Right atrium auricular region (tissue), 2 donors: ENCODE data around the gene FMNL1. TPM values are rescaled to one million over a fixed set of nuclear protein-coding genes. Genes with fewer than 3 reads are reported as not detected.
A peak's percentile ranks its signal among the peaks of the same experiment; 100 is the strongest.

Experiments used
- DNase-seq: peaks from one replicate; pipeline ENCODE4 v3.0.0-alpha.2; 2019; ENCODE audit warnings: low spot score
- H3K27ac ChIP-seq, 2 donors: fragments of 200-600 bp; sonication (generic); 1 replicate in 1 of 2; 2 replicates in 1 of 2; pipeline ENCODE4 v1.5.1; 2016 to 2019
- H3K27me3 ChIP-seq, 2 donors: fragments of 200-600 bp; sonication (generic); one replicate each; pipeline versions ENCODE4 v1.5.1 to v1.6.0; 2017 to 2019
- H3K36me3 ChIP-seq: fragments of 200-600 bp; sonication (generic); one replicate; pipeline ENCODE4 v1.5.1; 2016
- H3K4me1 ChIP-seq, 2 donors: fragments of 200-600 bp; sonication (generic); one replicate each; pipeline versions ENCODE4 v1.5.1 to v1.6.0; 2017 to 2019
- H3K4me3 ChIP-seq, 2 donors: fragments of 200-600 bp; sonication (generic); 1 replicate in 1 of 2; 2 replicates in 1 of 2; pipeline ENCODE4 v1.5.1; 2017 to 2019; ENCODE audit warnings: mild to moderate bottlenecking in 1 of 2, moderate library complexity in 1 of 2
- H3K9me3 ChIP-seq, 2 donors: fragments of 200-600 bp; sonication (generic); one replicate each; pipeline ENCODE4 v1.5.1; 2019
- total RNA-seq, 2 donors: library from RNA; depleted of rRNA; stranded (reverse); fragments of >200 nt; gene quantifications; one replicate each; pipeline ENCODE4 v1.1.0, GENCODE V29; 2016
- TF ChIP-seq, protein P1 (sequence below), 2 donors: fragments of 200-600 bp; sonication (generic); IDR thresholded peaks; one replicate each; pipeline ENCODE4 v1.5.1; 2019; ENCODE audit warnings: antibody characterized with exemption in 2 of 2

FMNL1 gene
- total RNA-seq, 2 donors from 2014 or later, result 7.6 to 13.6 TPM

- Histone ChIP-seq H3K4me1 (peaks cover 0 to 62% of the 10 kb centered on the region in 2 donors), H3K36me3 (peaks cover 21% of the 10 kb centered on the region), H3K27ac (peak overlapping the region; percentile 84 to 90), H3K27me3 (no peaks in the 10 kb centered on the region), H3K4me3 (no peak overlapping the region), H3K9me3 (no peaks in the 10 kb centered on the region)
- TF ChIP-seq, protein P1, sequence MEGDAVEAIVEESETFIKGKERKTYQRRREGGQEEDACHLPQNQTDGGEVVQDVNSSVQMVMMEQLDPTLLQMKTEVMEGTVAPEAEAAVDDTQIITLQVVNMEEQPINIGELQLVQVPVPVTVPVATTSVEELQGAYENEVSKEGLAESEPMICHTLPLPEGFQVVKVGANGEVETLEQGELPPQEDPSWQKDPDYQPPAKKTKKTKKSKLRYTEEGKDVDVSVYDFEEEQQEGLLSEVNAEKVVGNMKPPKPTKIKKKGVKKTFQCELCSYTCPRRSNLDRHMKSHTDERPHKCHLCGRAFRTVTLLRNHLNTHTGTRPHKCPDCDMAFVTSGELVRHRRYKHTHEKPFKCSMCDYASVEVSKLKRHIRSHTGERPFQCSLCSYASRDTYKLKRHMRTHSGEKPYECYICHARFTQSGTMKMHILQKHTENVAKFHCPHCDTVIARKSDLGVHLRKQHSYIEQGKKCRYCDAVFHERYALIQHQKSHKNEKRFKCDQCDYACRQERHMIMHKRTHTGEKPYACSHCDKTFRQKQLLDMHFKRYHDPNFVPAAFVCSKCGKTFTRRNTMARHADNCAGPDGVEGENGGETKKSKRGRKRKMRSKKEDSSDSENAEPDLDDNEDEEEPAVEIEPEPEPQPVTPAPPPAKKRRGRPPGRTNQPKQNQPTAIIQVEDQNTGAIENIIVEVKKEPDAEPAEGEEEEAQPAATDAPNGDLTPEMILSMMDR (IDR thresholded peaks at IDR 0.05), result no peak
- DNase-seq, result no peak
Measured at GRCh38 chr17:45279898-45280297, 58.2 kb downstream of the FMNL1 start.

GRCh38 chr17:45282683-45283644, 61.3 kb downstream of the FMNL1 start:
- TF ChIP-seq, protein P1 (IDR thresholded peaks at IDR 0.05), result no peak
- Histone ChIP-seq H3K36me3 (peaks cover 52% of the 10 kb centered on the region), H3K4me3 (no peak overlapping the region), H3K4me1 (peaks cover 0 to 61% of the 10 kb centered on the region in 2 donors), H3K27ac (peak overlapping the region; percentile 90), H3K9me3 (no peaks in the 10 kb centered on the region), H3K27me3 (no peaks in the 10 kb centered on the region)
- DNase-seq, result peak; percentile 76

- Histone ChIP-seq H3K4me3 (no peak overlapping the region), H3K27me3 (no peaks in the 10 kb centered on the region), H3K4me1 (peaks cover 0 to 61% of the 10 kb centered on the region in 2 donors), H3K36me3 (peaks cover 59% of the 10 kb centered on the region), H3K9me3 (no peaks in the 10 kb centered on the region), H3K27ac (peak overlapping the region; percentile 90)
- no peak for DNase-seq
- TF ChIP-seq, protein P1 (IDR thresholded peaks at IDR 0.05), result no peak
Measured at GRCh38 chr17:45283711-45284110, 62.0 kb downstream of the FMNL1 start.

DNA sequence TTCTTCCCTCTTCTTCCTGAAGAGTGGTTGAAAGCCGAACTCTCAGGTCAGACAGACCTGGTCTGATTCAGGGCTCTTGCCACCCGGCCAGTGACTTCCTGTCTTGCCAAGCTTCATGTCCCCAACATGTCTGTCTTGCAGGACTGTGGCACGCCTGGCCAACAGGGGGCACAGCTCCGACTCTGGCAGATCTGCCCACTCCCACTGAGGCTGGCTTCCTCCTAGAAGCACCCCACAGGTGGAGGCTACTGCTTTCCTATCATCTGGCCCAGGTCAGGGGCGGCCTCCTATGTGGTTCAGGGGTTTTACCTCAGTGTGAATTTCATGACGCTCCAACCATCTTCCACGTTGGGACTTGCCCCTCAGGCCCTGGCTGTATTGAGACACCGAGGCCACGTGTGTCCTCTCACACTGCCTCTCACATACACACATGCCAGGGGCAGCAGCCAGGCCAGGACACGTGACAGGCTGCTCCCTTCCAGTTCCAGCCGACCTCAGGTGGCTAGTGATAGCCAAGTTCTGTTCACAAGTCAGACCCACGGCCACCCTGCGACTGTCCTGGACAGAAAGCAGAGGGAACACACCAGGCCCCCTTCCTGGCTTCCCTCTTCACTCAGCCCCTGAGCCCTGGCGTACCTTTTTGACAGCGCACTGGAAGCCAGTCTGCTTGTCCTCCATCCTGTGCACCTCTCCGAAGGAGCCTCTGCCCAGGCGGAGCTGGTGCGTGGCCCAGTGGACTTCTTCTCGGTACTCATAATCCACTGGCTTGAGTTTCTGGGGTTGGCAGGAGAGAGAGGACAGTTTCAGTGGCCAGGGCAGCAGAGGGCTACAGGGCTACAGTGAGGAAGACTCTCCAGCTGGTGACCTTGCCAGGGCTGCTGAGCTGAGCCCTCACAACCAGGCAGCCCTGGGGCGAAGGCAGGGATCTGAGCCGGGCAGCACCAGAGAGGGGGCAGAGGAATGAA, 62.8 kb downstream of the FMNL1 start:
- no peaks in the 10 kb centered on the region for H3K27me3 ChIP-seq
- no peak overlapping the region for H3K4me3 ChIP-seq
- H3K36me3 ChIP-seq, result peaks cover 65% of the 10 kb centered on the region
- H3K4me1 ChIP-seq, result peaks cover 0 to 61% of the 10 kb centered on the region in 2 donors
- no peak for DNase-seq
- no peaks in the 10 kb centered on the region for H3K9me3 ChIP-seq
- TF ChIP-seq, protein P1 (IDR thresholded peaks at IDR 0.05), result peak in 1 of 2 donors; percentile 28
- peak overlapping the region; percentile 90 for H3K27ac ChIP-seq

DNA sequence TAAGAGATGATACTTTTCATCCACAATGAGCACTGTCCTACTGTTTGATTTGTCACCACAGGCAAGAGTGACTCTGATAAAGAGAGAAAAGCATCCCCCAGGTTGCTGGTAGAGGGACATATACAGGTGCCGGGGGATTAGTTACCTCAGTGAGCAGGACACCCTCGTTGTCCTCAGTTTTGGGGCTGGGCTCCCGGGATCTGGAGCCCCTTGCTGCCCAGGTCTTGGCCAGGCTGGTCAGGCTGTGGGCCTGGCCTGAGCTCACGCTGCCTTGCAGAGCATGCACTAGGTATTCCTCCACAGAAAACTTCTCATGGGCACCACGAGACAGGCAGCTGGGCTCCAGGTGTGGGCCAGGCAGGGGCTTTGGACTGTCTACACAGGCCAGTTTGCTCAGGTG, 64.6 kb downstream of the FMNL1 start:
- DNase-seq, result no peak
- peaks cover 76% of the 10 kb centered on the region for H3K36me3 ChIP-seq
- H3K9me3 ChIP-seq, result no peaks in the 10 kb centered on the region
- H3K27ac ChIP-seq, result peak overlapping the region; percentile 36 to 90
- no peak overlapping the region for H3K4me3 ChIP-seq
- no peaks in the 10 kb centered on the region for H3K27me3 ChIP-seq
- TF ChIP-seq, protein P1 (IDR thresholded peaks at IDR 0.05), result no peak
- H3K4me1 ChIP-seq, result peaks cover 0 to 72% of the 10 kb centered on the region in 2 donors
